HG02870 (cell line): ENCODE results near the gene HBZ.
"Not testable (repeated sequence)": the region's sequence is repeated elsewhere in the genome, so short reads cannot be mapped to it uniquely, and the experiment has no call there.

Source experiments
- ATAC-seq: cut with Tn5 transposase; IDR thresholded peaks from one replicate; pipeline ENCODE4 v1.9.1; 2021; ENCODE audit warnings: mild to moderate bottlenecking, moderate library complexity; ENCODE audit not compliant: unreplicated experiment

HBZ gene

GRCh38 chr16:133716-134115, 18.7 kb upstream of the HBZ start:
- no peak for ATAC-seq

GRCh38 chr16:138049-138417, 14.4 kb upstream of the HBZ start:
- no peak for ATAC-seq

- ATAC-seq = no peak
Measured at GRCh38 chr16:140175-140857, 12.1 kb upstream of the HBZ start.

GRCh38 chr16:142405-142967, 10.0 kb upstream of the HBZ start:
- ATAC-seq = no peak

- ATAC-seq = no peak
Measured at GRCh38 chr16:143047-143446, 9.4 kb upstream of the HBZ start.

- no peak for ATAC-seq
Measured at GRCh38 chr16:143456-143855, 9.0 kb upstream of the HBZ start.

- ATAC-seq = no peak
Measured at GRCh38 chr16:144797-145252, 7.6 kb upstream of the HBZ start.

GRCh38 chr16:146646-147045, 5.8 kb upstream of the HBZ start:
- no peak for ATAC-seq

- ATAC-seq = no peak
Measured at GRCh38 chr16:149024-149660, 3.3 kb upstream of the HBZ start.

- ATAC-seq = not testable (repeated sequence)
Measured at GRCh38 chr16:153129-153521, 681 bp downstream of the HBZ start.

- ATAC-seq = not testable (repeated sequence)
Measured at GRCh38 chr16:153550-154216, 1.2 kb downstream of the HBZ start.

- no peak for ATAC-seq
Measured at GRCh38 chr16:154217-155030, 2.0 kb downstream of the HBZ start.

GRCh38 chr16:155031-155398, 2.6 kb downstream of the HBZ start:
- ATAC-seq = no peak

- no peak for ATAC-seq
Measured at GRCh38 chr16:159136-159849, 6.8 kb downstream of the HBZ start.

- ATAC-seq = not testable (repeated sequence)
Measured at GRCh38 chr16:160242-160641, 7.8 kb downstream of the HBZ start.

- ATAC-seq = no peak
Measured at GRCh38 chr16:160691-161190, 8.3 kb downstream of the HBZ start.

GRCh38 chr16:162271-162991, 10.0 kb downstream of the HBZ start:
- ATAC-seq = no peak

GRCh38 chr16:163139-163538, 10.7 kb downstream of the HBZ start:
- ATAC-seq = not testable (repeated sequence)

GRCh38 chr16:163696-164095, 11.3 kb downstream of the HBZ start:
- not testable (repeated sequence) for ATAC-seq
